ENCODE measurements around the gene ARHGAP8. TPM values are rescaled to one million over a fixed set of nuclear protein-coding genes. Genes with fewer than 3 reads are reported as not detected.
A peak's percentile ranks its signal among the peaks of the same experiment; 100 is the strongest.
"Not testable (repeated sequence)": the region's sequence is repeated elsewhere in the genome, so short reads cannot be mapped to it uniquely, and the experiment has no call there.

ARHGAP8 gene
- total RNA-seq, 1 experiment from 2014 or later, result 24.8 TPM

GRCh38 chr22:44731357-44731970 lies 20.9 kb upstream of the ARHGAP8 start:
- H3K4me3 ChIP-seq (ENCODE audit: insufficient read depth, low read depth, low read length), result no peak overlapping the region
- H3K27me3 ChIP-seq (ENCODE audit: control insufficient read depth, insufficient read depth, low read length), result no peaks in the 10 kb centered on the region
- DNase-seq, result no peak

GRCh38 chr22:44732017-44732561 lies 20.3 kb upstream of the ARHGAP8 start:
- DNase-seq, result peak; percentile 68
- Histone ChIP-seq H3K36me3 (replicated peaks; ENCODE audit: control insufficient read depth, insufficient read depth, low read length) (no peaks in the 10 kb centered on the region), H3K27me3 (ENCODE audit: control insufficient read depth, insufficient read depth, low read length) (no peaks in the 10 kb centered on the region), H3K4me3 (ENCODE audit: insufficient read depth, low read depth, low read length) (no peak overlapping the region)

More at GRCh38 chr22:44731357-44731970, 20.9 kb upstream of the ARHGAP8 start:
- no peaks in the 10 kb centered on the region for H3K36me3 ChIP-seq (replicated peaks; ENCODE audit: control insufficient read depth, insufficient read depth, low read length)

- DNase-seq, result no peak
- no peaks in the 10 kb centered on the region for H3K36me3 ChIP-seq (replicated peaks; ENCODE audit: control insufficient read depth, insufficient read depth, low read length)
Measured at GRCh38 chr22:44732661-44733060, 19.7 kb upstream of the ARHGAP8 start.

GRCh38 chr22:44733426-44734106 lies 18.8 kb upstream of the ARHGAP8 start:
- Histone ChIP-seq H3K27me3 (ENCODE audit: control insufficient read depth, insufficient read depth, low read length) (no peaks in the 10 kb centered on the region), H3K36me3 (replicated peaks; ENCODE audit: control insufficient read depth, insufficient read depth, low read length) (no peaks in the 10 kb centered on the region)
- DNase-seq, result peak; percentile 55

More at GRCh38 chr22:44732661-44733060, 19.7 kb upstream of the ARHGAP8 start:
- Histone ChIP-seq H3K27me3 (ENCODE audit: control insufficient read depth, insufficient read depth, low read length) (no peaks in the 10 kb centered on the region), H3K4me3 (ENCODE audit: insufficient read depth, low read depth, low read length) (no peak overlapping the region)

DNA sequence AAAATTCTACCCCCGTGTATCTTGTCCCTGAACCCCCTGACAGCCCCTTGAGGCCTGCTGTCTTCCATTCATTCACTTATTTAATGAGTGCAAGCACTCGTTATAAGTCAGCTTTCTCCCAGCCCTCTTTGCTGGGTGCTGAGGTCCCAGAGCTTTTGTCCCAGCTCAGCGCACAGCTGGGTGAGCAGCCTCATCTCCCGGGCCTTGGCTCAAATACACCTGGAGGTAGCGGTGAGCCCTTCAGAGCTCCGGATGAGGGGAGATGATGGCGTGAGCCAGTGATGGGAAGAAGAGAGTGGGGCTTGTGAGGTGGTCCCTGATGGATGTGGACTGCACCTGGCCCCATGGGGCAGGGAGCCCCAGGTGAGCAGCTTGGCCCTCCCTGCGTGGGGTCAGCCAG lies 18.1 kb upstream of the ARHGAP8 start:
- no peak for DNase-seq
- Histone ChIP-seq H3K4me3 (ENCODE audit: insufficient read depth, low read depth, low read length) (no peak overlapping the region), H3K36me3 (replicated peaks; ENCODE audit: control insufficient read depth, insufficient read depth, low read length) (no peaks in the 10 kb centered on the region), H3K27me3 (ENCODE audit: control insufficient read depth, insufficient read depth, low read length) (no peaks in the 10 kb centered on the region)

More at GRCh38 chr22:44733426-44734106, 18.8 kb upstream of the ARHGAP8 start:
- no peak overlapping the region for H3K4me3 ChIP-seq (ENCODE audit: insufficient read depth, low read depth, low read length)

- H3K36me3 ChIP-seq (replicated peaks; ENCODE audit: control insufficient read depth, insufficient read depth, low read length), result no peaks in the 10 kb centered on the region
- DNase-seq, result peak; percentile 51
- H3K27me3 ChIP-seq (ENCODE audit: control insufficient read depth, insufficient read depth, low read length), result no peaks in the 10 kb centered on the region
- no peak overlapping the region for H3K4me3 ChIP-seq (ENCODE audit: insufficient read depth, low read depth, low read length)
Measured at GRCh38 chr22:44734801-44735517, 17.4 kb upstream of the ARHGAP8 start.

DNA sequence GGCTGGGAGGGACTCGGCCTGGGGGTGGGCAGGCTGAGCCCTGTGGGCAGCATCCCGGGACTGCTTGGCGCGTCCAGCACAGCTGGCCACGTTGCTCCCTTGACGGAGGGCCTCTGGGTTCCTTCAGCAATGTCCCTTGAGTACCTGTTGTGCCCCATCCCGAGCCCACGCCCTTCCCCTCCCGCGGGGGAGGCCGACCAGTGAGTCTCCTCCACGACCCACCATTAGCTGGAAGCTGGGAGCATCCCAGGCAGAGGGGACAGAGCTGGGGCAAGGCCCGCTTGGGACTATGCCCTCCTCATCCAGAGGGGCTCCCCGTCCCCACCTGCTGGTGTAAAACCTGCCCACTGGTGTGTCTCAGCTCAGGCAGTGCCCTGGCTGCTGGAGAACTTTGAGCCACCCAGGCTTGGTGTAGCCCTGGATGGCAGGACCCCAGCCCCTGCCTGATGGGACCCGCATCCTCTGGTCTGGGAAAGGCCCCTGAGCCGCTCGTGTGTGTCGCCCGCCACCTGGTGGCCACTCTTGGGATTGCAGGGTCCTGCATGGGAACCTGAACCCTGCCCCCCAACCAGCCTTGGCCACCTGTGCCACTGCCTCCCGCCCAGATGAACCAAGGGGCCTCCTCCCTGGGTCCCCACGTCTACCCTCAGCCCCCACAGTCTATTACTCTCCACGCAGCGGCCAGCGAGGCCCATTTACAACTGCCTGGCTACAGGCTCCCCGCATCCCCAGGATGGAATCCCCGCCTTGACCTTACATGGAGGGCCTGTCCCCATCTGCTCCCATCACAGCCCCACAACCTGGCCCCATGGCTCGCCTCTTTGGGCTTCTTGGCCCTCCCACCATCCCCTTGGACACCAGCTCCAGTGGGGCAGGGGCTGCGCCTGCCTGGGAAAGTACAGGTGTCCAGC lies 16.6 kb upstream of the ARHGAP8 start:
- H3K27me3 ChIP-seq (ENCODE audit: control insufficient read depth, insufficient read depth, low read length), result no peaks in the 10 kb centered on the region
- H3K36me3 ChIP-seq (replicated peaks; ENCODE audit: control insufficient read depth, insufficient read depth, low read length), result no peaks in the 10 kb centered on the region
- peak; percentile 98 for DNase-seq
- no peak overlapping the region for H3K4me3 ChIP-seq (ENCODE audit: insufficient read depth, low read depth, low read length)

- H3K36me3 ChIP-seq (replicated peaks; ENCODE audit: control insufficient read depth, insufficient read depth, low read length), result no peaks in the 10 kb centered on the region
- peak; percentile 64 for DNase-seq
- H3K4me3 ChIP-seq (ENCODE audit: insufficient read depth, low read depth, low read length), result no peak overlapping the region
- no peaks in the 10 kb centered on the region for H3K27me3 ChIP-seq (ENCODE audit: control insufficient read depth, insufficient read depth, low read length)
Measured at GRCh38 chr22:44736581-44737405, 15.6 kb upstream of the ARHGAP8 start.

- peak; percentile 86 for DNase-seq
- Histone ChIP-seq H3K36me3 (replicated peaks; ENCODE audit: control insufficient read depth, insufficient read depth, low read length) (no peaks in the 10 kb centered on the region), H3K27me3 (ENCODE audit: control insufficient read depth, insufficient read depth, low read length) (no peaks in the 10 kb centered on the region), H3K4me3 (ENCODE audit: insufficient read depth, low read depth, low read length) (no peak overlapping the region)
Measured at GRCh38 chr22:44737406-44738346, 14.7 kb upstream of the ARHGAP8 start.

- peak; percentile 87 for DNase-seq
- no peaks in the 10 kb centered on the region for H3K27me3 ChIP-seq (ENCODE audit: control insufficient read depth, insufficient read depth, low read length)
- no peak overlapping the region for H3K4me3 ChIP-seq (ENCODE audit: insufficient read depth, low read depth, low read length)
- H3K36me3 ChIP-seq (replicated peaks; ENCODE audit: control insufficient read depth, insufficient read depth, low read length), result no peaks in the 10 kb centered on the region
Measured at GRCh38 chr22:44738347-44738715, 14.0 kb upstream of the ARHGAP8 start.

- H3K4me3 ChIP-seq (ENCODE audit: insufficient read depth, low read depth, low read length), result no peak overlapping the region
- DNase-seq, result peak; percentile 53
- H3K27me3 ChIP-seq (ENCODE audit: control insufficient read depth, insufficient read depth, low read length), result no peaks in the 10 kb centered on the region
- no peaks in the 10 kb centered on the region for H3K36me3 ChIP-seq (replicated peaks; ENCODE audit: control insufficient read depth, insufficient read depth, low read length)
Measured at GRCh38 chr22:44739024-44739423, 13.4 kb upstream of the ARHGAP8 start.

GRCh38 chr22:44739666-44740065 lies 12.7 kb upstream of the ARHGAP8 start:
- H3K27me3 ChIP-seq (ENCODE audit: control insufficient read depth, insufficient read depth, low read length); H3K36me3 ChIP-seq (replicated peaks; ENCODE audit: control insufficient read depth, insufficient read depth, low read length); DNase-seq; H3K4me3 ChIP-seq (ENCODE audit: insufficient read depth, low read depth, low read length): not testable (repeated sequence)
